Activated naive CD4-positive, alpha-beta T cell treated with Interleukin-2 at 50 U/mL for 16 hours (primary cell): Measurements from ENCODE around the gene CORO2A.
"Not testable (repeated sequence)": the region's sequence is repeated elsewhere in the genome, so short reads cannot be mapped to it uniquely, and the experiment has no call there.

Experiments used
- DNase-seq: peaks from one replicate; pipeline ENCODE4 v3.0.0-alpha.2; 2020

The CORO2A gene

DNA sequence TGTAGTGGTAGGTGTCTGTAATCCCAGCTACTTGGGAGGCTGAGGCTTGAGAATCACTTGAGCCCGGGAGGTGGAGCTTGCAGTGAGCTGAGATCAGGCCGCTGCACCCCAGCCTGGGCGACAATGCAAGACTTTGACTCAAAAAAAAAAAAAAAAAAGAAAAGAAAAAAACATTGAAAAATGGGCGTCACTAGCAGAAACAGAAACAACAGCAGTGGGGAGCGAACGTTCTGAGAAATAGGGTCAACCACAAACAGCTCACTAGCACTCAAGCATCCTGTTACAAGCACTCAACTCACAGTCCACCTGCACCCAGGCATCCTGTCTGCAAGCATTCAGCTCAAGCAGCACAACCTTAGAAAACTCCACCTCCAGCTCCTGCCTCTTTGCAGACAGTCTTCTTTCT, 90.6 kb downstream of the CORO2A start:
- DNase-seq = peak; percentile 75

GRCh38 chr9:98101416-98101815, 91.0 kb downstream of the CORO2A start:
- DNase-seq = no peak

DNA sequence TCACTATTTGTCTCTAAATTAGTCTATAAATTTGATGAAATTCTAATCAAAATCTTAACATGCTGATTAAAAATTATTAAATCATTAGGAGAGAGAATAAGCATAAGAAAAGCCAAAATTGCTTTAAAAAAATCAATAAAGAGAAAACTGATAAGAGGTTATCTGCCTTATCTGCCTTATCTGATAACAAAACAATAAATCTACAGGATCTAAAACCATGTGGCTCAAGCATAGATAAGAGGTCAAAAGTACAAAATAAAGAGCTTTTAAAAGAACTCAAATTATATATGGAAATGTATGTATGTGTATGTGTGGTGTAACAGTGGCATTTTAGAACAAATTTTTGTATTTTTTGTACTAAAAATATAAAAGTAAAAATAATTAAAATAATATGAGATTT, 92.0 kb downstream of the CORO2A start:
- no peak for DNase-seq

GRCh38 chr9:98099898-98100297, 92.5 kb downstream of the CORO2A start:
- no peak for DNase-seq

GRCh38 chr9:98099346-98099745, 93.1 kb downstream of the CORO2A start:
- DNase-seq = peak; percentile 29

- DNase-seq = peak; percentile 58
Observed at GRCh38 chr9:98097836-98098235, 94.6 kb downstream of the CORO2A start.

DNA sequence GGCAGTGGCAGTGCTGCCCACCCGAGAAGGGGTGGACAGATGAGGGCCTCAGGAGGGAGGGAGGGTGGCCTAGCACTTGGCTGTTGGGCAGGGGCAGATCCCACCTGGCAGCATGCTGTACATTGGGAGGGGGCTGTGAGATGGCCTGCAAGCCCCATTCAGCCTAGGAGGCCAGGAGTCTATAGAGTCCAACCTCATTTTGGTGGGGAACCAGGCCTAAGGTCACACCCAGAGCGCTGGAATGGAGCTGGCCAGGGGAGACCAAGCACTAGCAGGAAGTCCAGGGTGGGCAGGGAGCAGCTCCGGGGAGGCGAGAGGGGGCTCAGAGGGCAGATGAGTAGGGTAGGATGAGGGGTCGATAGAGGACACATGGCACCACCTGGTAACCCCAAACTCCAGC, 96.3 kb downstream of the CORO2A start:
- no peak for DNase-seq

- no peak for DNase-seq
Observed at GRCh38 chr9:98095401-98095800, 97.0 kb downstream of the CORO2A start.

DNA sequence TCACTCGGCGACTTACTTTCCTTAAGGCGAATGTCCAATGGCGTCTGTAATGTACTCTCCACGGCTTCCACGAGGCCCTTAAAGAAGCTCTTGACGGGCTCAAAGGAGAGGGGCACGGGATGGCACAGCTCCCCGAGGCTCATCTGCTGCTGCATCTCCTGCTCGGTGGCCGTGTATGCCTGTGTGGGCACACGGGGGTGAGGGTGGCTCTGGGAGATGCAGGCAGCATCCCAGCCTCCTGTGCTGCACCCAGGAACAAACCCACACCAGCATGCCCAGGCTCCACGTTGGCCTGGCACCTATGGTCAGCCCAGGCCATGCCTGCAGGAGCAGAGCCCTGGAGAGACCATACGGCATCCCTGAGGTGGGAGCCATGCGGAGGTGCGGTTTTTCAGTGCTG, 97.6 kb downstream of the CORO2A start:
- DNase-seq = no peak

- DNase-seq = no peak
Observed at GRCh38 chr9:98094316-98094715, 98.1 kb downstream of the CORO2A start.

GRCh38 chr9:98092613-98092931, 99.9 kb downstream of the CORO2A start:
- DNase-seq = no peak

DNA sequence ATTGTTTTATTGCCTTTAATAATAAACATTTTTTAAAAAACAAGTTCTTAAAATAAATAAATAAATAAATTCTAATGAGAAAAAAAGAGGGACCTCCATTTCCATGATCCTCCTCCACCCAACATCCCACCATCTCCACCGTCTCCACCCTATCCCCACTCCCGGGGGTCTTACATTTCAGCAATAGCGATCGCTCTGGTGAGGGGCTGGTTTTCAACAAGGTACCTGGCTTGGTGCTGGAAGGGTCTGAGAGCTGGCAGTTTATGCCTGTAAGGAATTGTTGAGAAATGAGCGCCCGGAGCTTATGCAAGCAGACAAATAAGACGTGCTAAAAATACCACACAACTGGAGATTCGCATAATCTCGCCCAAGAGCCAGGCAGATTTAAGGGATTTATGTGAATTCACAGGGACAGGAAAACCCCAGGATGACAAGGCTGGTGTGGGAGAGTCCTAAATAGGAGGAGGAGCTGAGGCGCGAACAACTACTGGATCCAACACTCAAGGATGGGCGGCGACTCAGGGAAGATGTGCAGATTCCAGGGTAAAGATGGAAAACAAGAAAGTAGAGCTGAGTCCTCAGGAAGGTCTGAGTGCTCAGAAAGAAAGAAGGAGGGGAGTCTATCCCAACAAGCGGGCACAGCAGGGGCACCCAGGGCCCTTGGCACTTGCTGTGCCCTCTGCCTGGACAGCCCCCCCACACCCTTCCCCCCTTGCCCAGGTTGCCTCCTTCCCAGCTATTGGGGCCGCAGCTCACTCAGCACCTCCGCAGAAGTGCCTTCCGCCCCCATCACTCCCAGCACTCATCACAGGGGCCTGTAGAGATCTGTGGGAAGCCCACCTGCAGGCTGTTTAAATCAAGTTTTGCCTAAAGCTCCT, 100.5 kb downstream of the CORO2A start:
- no peak for DNase-seq

GRCh38 chr9:98090674-98091073, 101.8 kb downstream of the CORO2A start:
- DNase-seq = not testable (repeated sequence)

DNA sequence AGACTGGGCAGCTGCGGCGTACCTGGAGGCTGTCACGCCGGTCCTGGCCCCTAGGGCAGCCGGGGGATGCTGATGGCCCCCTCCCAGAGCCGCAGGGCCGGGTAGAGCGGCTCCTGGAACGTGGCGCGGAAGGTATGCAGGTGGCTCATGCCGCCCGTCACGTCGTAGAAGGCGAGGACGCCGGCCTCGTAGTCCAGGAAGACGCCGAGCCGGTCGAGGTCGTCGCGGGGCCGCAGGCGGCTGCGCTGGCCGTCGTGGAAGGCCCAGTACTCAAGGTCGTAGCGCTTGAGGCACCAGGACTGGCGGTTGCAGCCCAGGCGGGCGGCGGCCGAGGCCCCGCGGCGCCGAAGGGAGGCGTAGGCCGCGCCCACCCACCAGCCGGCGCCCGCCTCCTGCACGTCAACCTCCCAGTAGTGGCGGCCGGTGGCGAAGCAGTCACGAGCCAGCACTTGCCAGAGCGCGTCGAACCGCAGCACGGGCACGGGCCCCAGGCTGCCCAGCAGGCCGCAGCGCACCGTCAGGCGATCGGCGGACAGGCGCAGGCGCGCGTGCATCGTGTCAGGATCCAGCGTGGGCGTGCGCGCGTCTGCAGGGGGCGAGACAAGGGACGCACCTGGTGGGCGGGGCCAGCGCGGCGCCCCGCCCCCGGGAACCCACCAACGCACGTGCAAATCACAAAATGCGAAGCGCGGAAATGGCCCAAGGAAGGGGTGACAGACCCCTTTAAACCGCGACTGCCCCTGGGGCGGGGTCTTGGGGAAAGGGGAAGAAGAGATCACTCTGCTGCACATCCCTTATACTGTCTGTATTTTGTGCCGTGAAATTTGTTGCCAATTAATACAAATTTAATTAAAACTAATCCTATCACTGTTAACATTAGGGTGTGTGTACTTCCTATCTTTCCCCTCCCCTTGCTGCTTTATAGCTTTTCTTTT, 104.8 kb downstream of the CORO2A start:
- DNase-seq = no peak

DNA sequence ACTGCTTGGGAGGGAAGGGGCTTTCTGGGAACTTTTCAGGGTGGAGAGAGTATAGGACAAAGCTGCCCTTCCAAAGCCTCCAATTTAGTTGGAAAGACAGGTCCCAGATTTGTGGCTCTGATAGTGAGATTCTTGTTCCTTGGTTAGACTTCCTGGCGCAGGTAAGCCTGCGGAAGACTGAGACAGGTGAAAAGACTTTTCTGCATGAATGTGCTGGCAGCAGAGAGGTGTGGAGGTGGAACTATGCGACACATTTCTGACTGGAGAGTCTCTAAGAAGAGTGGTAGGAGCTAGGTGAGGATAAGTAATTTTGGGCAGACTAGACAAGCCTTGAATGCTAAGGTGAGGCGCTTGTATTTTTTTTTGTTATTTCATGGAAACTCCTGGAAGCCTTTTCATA, 106.0 kb downstream of the CORO2A start:
- no peak for DNase-seq

DNA sequence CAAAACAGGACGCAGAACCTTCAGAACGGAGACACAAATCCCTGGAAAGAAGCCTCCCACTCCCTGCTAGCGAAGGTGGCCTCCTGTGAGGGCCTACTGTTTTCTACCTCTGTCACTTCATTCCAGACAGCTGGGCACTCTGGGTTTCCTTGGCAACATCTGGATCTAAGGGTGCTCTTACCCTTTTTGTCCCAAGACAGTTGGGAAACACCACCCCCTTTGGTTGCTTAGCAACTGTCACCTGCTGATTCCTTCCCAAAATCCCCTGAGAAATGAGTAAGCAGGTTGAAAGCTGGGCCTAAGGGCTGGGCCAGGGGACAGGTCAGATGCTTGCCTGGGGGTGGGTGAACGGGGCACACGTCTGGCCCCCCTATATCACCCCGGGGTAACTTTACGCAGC, 106.5 kb downstream of the CORO2A start:
- DNase-seq = no peak

GRCh38 chr9:98085058-98085457, 107.4 kb downstream of the CORO2A start:
- no peak for DNase-seq

DNA sequence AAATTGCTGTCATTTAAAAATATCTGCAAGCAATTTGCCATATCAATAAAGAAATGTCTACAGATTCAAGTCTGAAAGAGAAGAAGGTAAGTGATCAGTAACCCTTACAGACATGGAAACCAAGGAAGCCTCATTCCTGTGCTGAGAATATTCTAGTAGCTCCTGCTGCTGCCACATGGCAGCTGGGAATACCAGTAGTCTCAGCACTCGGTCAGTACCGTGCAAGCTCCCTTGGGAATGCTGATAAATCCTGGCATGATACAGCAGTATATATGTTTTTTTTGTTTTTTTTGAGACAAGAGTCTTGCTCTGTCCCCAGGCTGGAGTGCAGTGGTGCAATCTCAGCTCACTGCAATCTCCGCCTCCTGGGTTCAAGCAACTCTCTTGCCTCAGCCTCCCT, 108.0 kb downstream of the CORO2A start:
- DNase-seq = no peak

DNA sequence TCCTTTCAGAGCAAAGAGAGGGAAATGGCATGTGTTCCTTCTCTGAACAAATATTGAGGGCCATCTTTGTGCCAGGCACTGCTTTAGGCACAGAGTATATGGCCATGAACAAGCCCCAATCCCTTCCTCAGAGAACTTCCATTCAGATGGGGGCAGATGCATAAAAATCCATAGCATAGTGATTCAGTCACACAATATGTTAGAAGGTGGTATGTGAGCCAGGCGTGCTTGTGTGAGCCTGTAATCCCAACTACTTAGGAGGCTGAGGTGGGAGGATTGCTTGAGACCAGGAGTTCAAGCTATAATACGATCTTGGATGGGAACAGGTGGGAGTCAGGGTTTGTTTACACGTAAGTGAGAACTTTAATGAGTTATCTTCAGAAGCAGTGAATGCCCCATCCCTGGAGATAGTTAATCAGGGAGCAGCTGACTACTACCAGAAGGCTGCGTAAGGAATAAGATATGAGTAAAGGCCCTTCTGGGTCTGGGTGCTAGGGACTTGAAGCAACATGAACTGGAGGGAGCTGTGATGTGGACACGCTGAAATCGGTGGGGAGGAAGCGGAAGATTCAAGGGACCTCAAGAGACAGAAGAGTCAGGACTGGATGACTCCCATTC, 108.8 kb downstream of the CORO2A start:
- no peak for DNase-seq

- no peak for DNase-seq
Observed at GRCh38 chr9:98083061-98083501, 109.4 kb downstream of the CORO2A start.

DNA sequence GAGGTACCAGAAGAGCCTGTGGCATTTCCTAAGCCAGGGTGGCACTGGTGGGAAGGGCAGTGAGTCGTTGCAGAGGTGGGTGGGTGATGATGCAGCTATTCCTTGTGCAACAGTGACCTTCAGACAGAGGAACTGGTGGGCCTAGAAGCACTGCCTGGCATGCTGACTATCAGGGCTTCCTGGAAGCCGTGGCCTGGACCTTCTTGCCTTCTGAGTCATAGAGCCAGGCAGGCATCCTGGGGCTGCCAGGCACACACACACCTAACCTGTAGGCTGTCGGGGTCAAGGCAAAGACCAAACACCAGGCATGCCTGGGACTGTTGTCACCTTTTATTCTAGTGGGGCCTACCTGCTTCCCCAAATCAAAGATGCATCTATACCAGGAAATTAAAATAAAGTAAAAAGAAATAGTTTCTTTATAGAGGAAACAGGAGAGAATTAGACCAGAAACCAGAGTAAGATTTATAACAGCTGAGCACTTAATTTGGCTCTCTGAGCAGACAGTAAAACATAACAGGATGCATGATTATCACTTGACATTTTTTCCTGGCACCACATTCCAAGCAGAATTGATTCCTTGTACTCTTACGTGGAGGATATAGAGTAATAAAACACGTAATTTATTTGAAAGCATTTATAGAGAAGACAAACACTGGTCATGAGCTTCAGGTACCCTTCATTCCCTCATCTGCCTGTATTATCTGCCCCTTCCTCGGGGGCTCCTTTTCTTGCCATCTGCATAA, 110.8 kb downstream of the CORO2A start:
- peak; percentile 41 for DNase-seq

GRCh38 chr9:98080780-98081179, 111.7 kb downstream of the CORO2A start:
- no peak for DNase-seq

- no peak for DNase-seq
Observed at GRCh38 chr9:98080326-98080725, 112.1 kb downstream of the CORO2A start.
